VCaP (cell line): ENCODE data around the gene SNAPC4.

Source experiments
- H3K27ac ChIP-seq: fragments of 450-650 bp; 2 replicates; pipeline ENCODE4 v1.5.1; 2017
- TF ChIP-seq, protein P1 (sequence below): fragments of 450-650 bp; conservative IDR thresholded peaks from 2 replicates; pipeline ENCODE4 v1.5.1; 2017; ENCODE audit warnings: mild to moderate bottlenecking, moderate library complexity

The SNAPC4 gene

DNA sequence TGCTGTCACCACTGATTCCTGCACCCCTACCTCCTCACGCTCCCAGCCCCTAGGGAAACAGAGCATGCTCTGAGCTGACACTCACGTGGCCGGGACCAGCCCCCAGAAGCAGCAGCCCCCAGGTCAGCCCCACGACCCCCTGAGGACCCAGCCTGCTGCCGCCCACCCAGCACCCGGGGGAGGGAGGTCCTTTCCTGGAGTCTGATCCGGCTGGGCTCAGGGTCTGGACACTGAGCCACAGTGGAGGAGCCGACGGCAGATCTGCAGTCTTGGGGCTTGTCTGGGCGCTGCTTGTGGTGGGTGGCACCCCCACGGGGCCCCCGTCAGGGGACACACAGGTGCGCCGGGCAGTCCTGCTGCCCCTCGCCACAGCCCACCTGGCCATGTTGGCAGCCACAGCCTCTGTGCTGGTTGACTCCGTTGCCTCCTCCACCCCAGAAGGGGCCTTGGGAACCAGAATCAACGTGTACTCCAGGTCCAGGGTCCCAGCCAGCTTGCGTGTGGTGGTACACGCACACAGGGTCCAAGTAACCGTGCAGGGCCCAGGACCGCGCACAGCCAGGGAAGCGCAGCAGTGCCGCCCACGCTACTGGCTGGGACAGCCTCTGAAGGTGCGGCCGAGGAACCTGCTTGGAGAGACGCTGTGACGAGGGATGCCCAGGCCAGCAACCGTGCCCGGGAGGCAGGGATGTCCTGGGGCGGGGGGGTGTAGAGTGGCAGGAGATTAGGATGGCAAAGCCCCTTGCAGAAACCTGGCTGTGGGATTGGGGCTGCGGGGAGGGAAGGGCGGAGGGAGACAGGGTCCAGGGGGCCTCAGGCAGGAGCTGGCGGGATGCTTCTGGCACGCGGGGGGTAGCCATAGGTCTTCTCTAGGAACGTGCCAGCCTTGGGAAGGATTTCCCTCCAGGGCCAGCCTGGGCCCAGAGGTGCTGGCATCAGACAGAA is 39.9 kb downstream of the SNAPC4 start:
- TF ChIP-seq, protein P1, sequence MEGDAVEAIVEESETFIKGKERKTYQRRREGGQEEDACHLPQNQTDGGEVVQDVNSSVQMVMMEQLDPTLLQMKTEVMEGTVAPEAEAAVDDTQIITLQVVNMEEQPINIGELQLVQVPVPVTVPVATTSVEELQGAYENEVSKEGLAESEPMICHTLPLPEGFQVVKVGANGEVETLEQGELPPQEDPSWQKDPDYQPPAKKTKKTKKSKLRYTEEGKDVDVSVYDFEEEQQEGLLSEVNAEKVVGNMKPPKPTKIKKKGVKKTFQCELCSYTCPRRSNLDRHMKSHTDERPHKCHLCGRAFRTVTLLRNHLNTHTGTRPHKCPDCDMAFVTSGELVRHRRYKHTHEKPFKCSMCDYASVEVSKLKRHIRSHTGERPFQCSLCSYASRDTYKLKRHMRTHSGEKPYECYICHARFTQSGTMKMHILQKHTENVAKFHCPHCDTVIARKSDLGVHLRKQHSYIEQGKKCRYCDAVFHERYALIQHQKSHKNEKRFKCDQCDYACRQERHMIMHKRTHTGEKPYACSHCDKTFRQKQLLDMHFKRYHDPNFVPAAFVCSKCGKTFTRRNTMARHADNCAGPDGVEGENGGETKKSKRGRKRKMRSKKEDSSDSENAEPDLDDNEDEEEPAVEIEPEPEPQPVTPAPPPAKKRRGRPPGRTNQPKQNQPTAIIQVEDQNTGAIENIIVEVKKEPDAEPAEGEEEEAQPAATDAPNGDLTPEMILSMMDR = no peak
- no peak overlapping the region for H3K27ac ChIP-seq

DNA sequence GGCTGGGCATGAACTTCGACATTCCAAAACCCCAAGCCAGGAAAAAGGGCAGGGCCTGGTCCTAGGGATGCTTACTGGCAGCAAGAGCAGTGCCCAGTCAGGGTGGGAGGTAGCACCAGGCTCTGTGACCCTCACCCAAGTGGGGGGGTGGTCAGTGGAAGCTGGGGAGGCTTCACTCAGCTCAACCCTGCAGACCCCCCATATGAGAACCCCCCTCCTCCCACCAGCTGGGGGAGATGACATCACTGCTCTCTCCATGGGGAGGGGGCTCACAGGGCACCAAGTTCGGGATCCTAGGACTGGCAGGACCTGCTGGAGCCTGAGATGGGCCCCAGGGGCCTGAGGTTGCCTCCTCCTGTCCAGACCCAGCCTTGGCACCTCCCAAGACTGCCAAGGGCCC is 41.1 kb downstream of the SNAPC4 start:
- H3K27ac ChIP-seq = no peak overlapping the region
- TF ChIP-seq, protein P1 = no peak

DNA sequence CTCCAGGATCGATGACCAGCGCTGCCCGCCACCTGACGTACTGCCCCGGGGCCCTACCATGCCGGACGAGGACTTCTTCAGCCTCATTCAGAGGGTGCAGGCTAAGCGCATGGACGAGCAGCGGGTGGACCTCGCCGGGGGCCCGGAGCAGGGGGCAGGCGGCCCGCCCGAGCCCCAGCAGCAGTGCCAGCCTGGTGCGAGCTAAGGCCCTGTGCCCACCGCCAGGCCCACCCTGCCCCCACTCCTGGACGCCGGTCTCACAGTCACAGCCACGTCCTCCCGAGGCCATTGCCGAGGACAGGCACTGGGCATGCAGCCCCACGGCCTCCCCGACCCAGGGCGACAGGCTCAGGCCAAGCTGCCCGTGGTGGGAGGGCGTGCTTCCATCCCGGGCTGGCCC is 42.0 kb downstream of the SNAPC4 start:
- no peak overlapping the region for H3K27ac ChIP-seq

DNA sequence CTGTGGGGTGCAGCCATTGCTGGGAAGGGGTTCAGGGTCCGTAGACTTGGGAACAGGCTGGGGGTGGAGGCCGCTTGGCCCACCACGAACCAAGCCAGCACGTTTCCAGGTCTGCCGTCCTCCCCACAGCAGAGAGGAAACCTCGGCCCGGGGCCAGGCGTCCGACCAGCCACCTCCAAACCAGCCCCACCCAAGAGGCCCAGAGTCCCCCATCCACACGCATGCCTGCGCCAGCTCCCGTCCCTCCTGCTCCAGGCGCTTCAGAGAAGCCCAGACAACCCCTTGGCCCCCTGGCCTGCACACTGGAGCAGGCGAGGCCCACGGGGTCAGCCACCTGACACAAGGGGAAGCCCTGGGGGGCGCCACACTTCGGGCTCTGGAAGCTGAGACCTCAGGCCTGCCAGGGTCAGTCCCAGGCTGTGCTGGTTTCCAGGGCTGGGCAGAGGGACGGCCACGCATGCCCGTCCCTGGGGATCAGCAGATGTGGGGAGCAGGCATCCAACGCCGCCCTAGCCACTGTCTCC is 42.7 kb downstream of the SNAPC4 start:
- no peak overlapping the region for H3K27ac ChIP-seq
- TF ChIP-seq, protein P1 = no peak

More for the DNA sequence above, 42.0 kb downstream of the SNAPC4 start:
- TF ChIP-seq, protein P1 = no peak

DNA sequence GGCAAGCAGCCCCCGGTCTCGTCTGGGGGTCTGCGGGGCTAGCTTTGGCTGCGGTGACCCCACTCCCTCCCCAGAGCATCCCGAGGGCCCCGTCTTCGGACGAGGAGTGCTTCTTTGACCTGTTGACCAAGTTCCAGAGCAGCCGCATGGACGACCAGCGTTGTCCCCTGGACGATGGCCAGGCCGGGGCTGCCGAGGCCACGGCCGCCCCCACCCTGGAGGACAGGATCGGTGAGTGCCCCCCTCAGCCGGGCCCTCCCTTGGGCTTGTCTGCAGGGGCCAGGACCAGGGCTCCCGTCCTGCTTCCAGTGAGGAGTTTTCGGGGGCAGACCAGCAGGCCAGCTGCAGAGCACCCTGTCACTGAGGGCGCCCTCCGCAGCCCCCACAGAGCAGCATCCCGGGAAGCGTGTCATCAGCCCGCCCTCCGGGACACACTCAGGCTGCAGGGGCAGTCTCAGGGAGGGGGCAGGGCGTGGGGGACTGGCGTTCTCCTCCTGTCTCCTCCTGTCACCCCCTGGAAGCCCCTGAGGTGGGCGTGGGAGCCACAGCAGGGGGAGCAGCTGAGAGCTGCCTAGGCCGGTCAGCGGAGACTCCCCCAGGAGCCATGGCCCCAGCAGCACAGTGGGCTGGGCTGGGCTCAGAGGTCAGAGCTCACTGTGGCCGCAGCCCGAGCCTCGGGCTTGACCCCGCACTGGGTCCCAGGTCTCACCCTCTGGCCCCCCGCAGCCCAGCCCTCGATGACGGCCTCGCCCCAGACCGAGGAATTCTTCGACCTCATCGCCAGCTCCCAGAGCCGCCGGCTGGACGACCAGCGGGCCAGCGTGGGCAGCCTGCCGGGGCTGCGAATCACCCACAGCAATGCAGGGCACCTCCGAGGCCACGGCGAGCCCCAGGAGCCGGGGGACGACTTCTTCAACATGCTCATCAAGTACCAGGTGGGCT is 44.1 kb downstream of the SNAPC4 start:
- H3K27ac ChIP-seq = no peak overlapping the region
- TF ChIP-seq, protein P1 = no peak

DNA sequence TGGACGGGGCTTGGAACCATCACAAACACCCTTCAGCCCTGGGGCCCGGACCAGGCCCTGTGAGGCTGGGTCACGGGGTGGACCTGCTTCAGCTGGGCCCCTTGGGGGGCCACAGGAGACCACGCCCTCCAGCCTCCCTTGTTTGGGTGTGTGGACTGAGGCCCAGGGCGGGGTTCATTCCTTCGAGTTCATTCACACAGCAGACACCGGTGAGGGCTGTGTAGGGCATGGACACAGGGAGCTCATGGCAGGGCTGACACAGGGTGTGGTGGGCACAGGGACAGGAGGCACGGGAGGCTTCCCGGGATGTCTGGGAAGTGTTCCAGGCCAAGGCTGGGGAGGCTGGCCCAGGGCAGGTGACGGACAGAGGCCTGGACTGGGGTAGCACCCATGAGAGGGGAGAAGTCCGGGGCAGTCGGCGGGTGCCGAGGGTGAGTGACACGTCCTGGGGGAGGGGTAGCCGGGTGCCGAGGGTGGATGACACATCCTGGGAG is 45.3 kb downstream of the SNAPC4 start:
- TF ChIP-seq, protein P1 = no peak
- no peak overlapping the region for H3K27ac ChIP-seq
